Measurements from ENCODE around the gene ZFP36L1.

The ZFP36L1 gene

GRCh38 chr14:68762953-68763764 is 29.7 kb downstream of the ZFP36L1 start:
- DNase-seq, result no peak

GRCh38 chr14:68761391-68761790 is 31.5 kb downstream of the ZFP36L1 start:
- DNase-seq, result no peak

- no peak for DNase-seq
Measured at GRCh38 chr14:68760761-68761160, 32.1 kb downstream of the ZFP36L1 start.

- no peak for DNase-seq
Measured at GRCh38 chr14:68759937-68760336, 32.9 kb downstream of the ZFP36L1 start.

- no peak for DNase-seq
Measured at GRCh38 chr14:68759017-68759560, 33.8 kb downstream of the ZFP36L1 start.

- DNase-seq, result no peak
Measured at GRCh38 chr14:68758301-68758700, 34.6 kb downstream of the ZFP36L1 start.

- DNase-seq, result no peak
Measured at GRCh38 chr14:68757618-68758081, 35.2 kb downstream of the ZFP36L1 start.

GRCh38 chr14:68756734-68757133 is 36.1 kb downstream of the ZFP36L1 start:
- DNase-seq, result no peak

- DNase-seq, result no peak
Measured at GRCh38 chr14:68756000-68756481, 36.8 kb downstream of the ZFP36L1 start.

GRCh38 chr14:68755016-68755353 is 37.9 kb downstream of the ZFP36L1 start:
- DNase-seq, result no peak

- DNase-seq, result no peak
Measured at GRCh38 chr14:68753690-68754089, 39.2 kb downstream of the ZFP36L1 start.

- no peak for DNase-seq
Measured at GRCh38 chr14:68752271-68753006, 40.4 kb downstream of the ZFP36L1 start.

GRCh38 chr14:68749487-68750475 is 43.1 kb downstream of the ZFP36L1 start:
- DNase-seq, result no peak

GRCh38 chr14:68748691-68749090 is 44.2 kb downstream of the ZFP36L1 start:
- no peak for DNase-seq

GRCh38 chr14:68748260-68748659 is 44.6 kb downstream of the ZFP36L1 start:
- no peak for DNase-seq

GRCh38 chr14:68747393-68747792 is 45.5 kb downstream of the ZFP36L1 start:
- DNase-seq, result no peak

- no peak for DNase-seq
Measured at GRCh38 chr14:68744613-68745012, 48.3 kb downstream of the ZFP36L1 start.

GRCh38 chr14:68741839-68742470 is 50.9 kb downstream of the ZFP36L1 start:
- DNase-seq, result no peak

GRCh38 chr14:68741477-68741791 is 51.4 kb downstream of the ZFP36L1 start:
- DNase-seq, result no peak

- no peak for DNase-seq
Measured at GRCh38 chr14:68740788-68741476, 51.9 kb downstream of the ZFP36L1 start.

GRCh38 chr14:68739701-68740100 is 53.2 kb downstream of the ZFP36L1 start:
- no peak for DNase-seq

- no peak for DNase-seq
Measured at GRCh38 chr14:68738559-68738958, 54.3 kb downstream of the ZFP36L1 start.
